ENCODE data around the gene CPOX.

DNA sequence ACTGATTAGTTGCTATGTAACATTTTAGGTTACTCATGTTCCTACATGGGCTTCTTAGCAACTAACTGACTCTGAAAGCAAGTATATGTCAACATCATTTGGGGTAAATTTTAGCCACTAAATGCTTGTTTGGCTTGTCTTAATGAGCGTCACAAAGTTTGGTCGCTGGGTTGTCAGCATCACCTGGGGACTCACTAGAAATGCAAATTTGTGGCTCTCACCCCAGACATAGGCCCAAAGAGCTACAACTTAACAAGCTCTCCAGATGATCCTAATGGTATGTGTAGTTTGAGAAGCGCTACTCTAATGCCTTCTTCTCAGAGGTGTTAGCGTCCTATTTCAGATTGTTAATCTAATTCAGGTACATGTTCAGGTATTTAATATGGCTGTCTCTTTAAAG lies 32.7 kb upstream of the CPOX start:
- TF ChIP-seq POLR2AphosphoS5 (IDR thresholded peaks at IDR 0.05; ENCODE audit: low read length) (no peak), SIN3A (IDR thresholded peaks at IDR 0.05; ENCODE audit: low read depth, low read length) (no peak), ZBTB4 (CRISPR knock-in tag; IDR thresholded peaks at IDR 0.05) (no peak), YY1 (IDR thresholded peaks at IDR 0.05; ENCODE audit: low read depth, low read length) (no peak), EGR1 (IDR thresholded peaks at IDR 0.05; ENCODE audit: borderline replicate concordance in 1 of 2, low read depth in 2 of 2, low read length in 2 of 2) (no peak), ZSCAN29 (IDR thresholded peaks at IDR 0.05) (no peak), PRDM15 (CRISPR knock-in tag; IDR thresholded peaks at IDR 0.05) (no peak), MTA2 (IDR thresholded peaks at IDR 0.05; ENCODE audit: low read depth) (no peak), FOS (IDR thresholded peaks at IDR 0.05; ENCODE audit: borderline replicate concordance, extremely low read depth, insufficient read length) (no peak)
- TF ChIP-seq, protein P1, sequence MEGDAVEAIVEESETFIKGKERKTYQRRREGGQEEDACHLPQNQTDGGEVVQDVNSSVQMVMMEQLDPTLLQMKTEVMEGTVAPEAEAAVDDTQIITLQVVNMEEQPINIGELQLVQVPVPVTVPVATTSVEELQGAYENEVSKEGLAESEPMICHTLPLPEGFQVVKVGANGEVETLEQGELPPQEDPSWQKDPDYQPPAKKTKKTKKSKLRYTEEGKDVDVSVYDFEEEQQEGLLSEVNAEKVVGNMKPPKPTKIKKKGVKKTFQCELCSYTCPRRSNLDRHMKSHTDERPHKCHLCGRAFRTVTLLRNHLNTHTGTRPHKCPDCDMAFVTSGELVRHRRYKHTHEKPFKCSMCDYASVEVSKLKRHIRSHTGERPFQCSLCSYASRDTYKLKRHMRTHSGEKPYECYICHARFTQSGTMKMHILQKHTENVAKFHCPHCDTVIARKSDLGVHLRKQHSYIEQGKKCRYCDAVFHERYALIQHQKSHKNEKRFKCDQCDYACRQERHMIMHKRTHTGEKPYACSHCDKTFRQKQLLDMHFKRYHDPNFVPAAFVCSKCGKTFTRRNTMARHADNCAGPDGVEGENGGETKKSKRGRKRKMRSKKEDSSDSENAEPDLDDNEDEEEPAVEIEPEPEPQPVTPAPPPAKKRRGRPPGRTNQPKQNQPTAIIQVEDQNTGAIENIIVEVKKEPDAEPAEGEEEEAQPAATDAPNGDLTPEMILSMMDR (IDR thresholded peaks at IDR 0.05 in 2 of 3, conservative IDR thresholded peaks at IDR 0.05 in 1 of 3; ENCODE audit: control insufficient read depth in 2 of 3, extremely low read depth in 1 of 3, insufficient read depth in 1 of 3, low read depth in 3 of 3, low read length in 3 of 3), result no peak
- TF ChIP-seq, protein P2, sequence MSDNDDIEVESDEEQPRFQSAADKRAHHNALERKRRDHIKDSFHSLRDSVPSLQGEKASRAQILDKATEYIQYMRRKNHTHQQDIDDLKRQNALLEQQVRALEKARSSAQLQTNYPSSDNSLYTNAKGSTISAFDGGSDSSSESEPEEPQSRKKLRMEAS (IDR thresholded peaks at IDR 0.05; ENCODE audit: low read depth, low read length), result no peak

Data from GM12878 (cell line).